PC-3 (cell line): ENCODE measurements around the gene DNAH10.

Experiments
- EZH2 ChIP-seq: fragments of 300-600 bp; sonication (generic); IDR thresholded peaks from one replicate; pipeline ENCODE4 v1.6.1; 2017; ENCODE audit warnings: antibody characterized with exemption, mild to moderate bottlenecking, low read length; ENCODE audit not compliant: unreplicated experiment
- TF ChIP-seq, protein P1 (sequence below): fragments of 300-600 bp; sonication (generic); conservative IDR thresholded peaks from 2 replicates; pipeline ENCODE4 v1.5.1; 2017; ENCODE audit warnings: antibody characterized with exemption, low read depth, mild to moderate bottlenecking, low read length

DNA sequence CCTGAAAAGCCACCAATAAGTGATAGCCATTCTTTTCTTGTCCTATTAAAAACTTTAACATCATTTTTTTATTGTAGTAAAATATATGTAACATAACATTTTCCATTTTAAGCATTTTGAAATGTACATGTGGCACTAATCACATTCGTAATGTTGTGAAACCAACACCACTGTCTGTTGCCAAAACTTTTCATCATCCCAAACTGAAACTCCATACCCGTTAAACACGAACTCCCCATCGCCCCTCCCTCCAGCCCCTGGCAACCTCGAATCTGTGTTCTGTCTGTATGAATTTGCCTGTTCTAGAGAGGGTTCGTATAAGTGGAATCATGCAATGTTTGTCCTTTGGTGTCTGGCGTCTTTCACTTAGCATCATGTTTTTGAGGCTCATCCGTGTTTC lies 134.7 kb downstream of the DNAH10 start:
- TF ChIP-seq, protein P1, sequence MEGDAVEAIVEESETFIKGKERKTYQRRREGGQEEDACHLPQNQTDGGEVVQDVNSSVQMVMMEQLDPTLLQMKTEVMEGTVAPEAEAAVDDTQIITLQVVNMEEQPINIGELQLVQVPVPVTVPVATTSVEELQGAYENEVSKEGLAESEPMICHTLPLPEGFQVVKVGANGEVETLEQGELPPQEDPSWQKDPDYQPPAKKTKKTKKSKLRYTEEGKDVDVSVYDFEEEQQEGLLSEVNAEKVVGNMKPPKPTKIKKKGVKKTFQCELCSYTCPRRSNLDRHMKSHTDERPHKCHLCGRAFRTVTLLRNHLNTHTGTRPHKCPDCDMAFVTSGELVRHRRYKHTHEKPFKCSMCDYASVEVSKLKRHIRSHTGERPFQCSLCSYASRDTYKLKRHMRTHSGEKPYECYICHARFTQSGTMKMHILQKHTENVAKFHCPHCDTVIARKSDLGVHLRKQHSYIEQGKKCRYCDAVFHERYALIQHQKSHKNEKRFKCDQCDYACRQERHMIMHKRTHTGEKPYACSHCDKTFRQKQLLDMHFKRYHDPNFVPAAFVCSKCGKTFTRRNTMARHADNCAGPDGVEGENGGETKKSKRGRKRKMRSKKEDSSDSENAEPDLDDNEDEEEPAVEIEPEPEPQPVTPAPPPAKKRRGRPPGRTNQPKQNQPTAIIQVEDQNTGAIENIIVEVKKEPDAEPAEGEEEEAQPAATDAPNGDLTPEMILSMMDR: no peak
- no peak for TF ChIP-seq EZH2
